Activated T-helper 17 cell treated with anti-CD3 and anti-CD28 coated beads, Interleukin-2, amount 50 U/mL, for 72 hours (primary cell): ENCODE results near the gene MADCAM1. TPM values are rescaled to one million over a fixed set of nuclear protein-coding genes. Genes with fewer than 3 reads are reported as not detected.

Experiments
- ATAC-seq: fragments of 150-1000 bp; cut with Tn5 transposase; replicated peaks from 2 replicates; pipeline ENCODE4 v1.10.0; 2021; ENCODE audit warnings: mild to moderate bottlenecking, moderate library complexity
- H3K27ac Mint-ChIP-seq: one replicate; pipeline ENCODE4 v1.8.0; 2022; ENCODE audit warnings: mixed read lengths
- H3K27me3 Mint-ChIP-seq: one replicate; pipeline ENCODE4 v1.8.0; 2022; ENCODE audit warnings: mixed read lengths
- H3K36me3 Mint-ChIP-seq: one replicate; pipeline ENCODE4 v1.8.0; 2022; ENCODE audit warnings: low read depth, mild to moderate bottlenecking, mixed read lengths
- H3K4me1 Mint-ChIP-seq: one replicate; pipeline ENCODE4 v1.8.0; 2022; ENCODE audit warnings: mixed read lengths
- H3K4me3 Mint-ChIP-seq: one replicate; pipeline ENCODE4 v1.8.0; 2022; ENCODE audit warnings: mild to moderate bottlenecking, mixed read lengths
- H3K9me3 Mint-ChIP-seq: one replicate; pipeline ENCODE4 v1.8.0; 2022; ENCODE audit warnings: mixed read lengths
- total RNA-seq, 2 donors: library from RNA; stranded (reverse); gene quantifications; one replicate each; pipeline ENCODE4 v1.2.3, GENCODE V29; 2022

The MADCAM1 gene
- total RNA-seq, 2 donors from 2014 or later, result 0.29 TPM; not detected in 1

GRCh38 chr19:460877-461720 lies 35.2 kb upstream of the MADCAM1 start, which contains the start of gene SHC2:
Gene SHC2 (minus strand): TSS chr19:461033. CDS start chr19:460996, 37 bp downstream.
- Mint-ChIP-seq H3K27ac (no peak within 1 kb of the TSS), H3K4me1 (no peaks in the 10 kb centered on the region), H3K27me3 (peaks cover 4% of the 10 kb centered on the region), H3K9me3 (no peaks in the 10 kb centered on the region), H3K36me3 (no peaks in the 10 kb centered on the region), H3K4me3 (peak within 1 kb of the TSS; percentile 41)
- ATAC-seq, result no peak

GRCh38 chr19:461721-462551 lies 34.4 kb upstream of the MADCAM1 start:
- Mint-ChIP-seq H3K36me3 (no peaks in the 10 kb centered on the region), H3K27me3 (peaks cover 4% of the 10 kb centered on the region), H3K27ac (no peak overlapping the region), H3K4me3 (peak overlapping the region; percentile 20), H3K9me3 (no peaks in the 10 kb centered on the region), H3K4me1 (no peaks in the 10 kb centered on the region)
- no peak for ATAC-seq

- H3K27me3 Mint-ChIP-seq, result no peaks in the 10 kb centered on the region
- no peak for ATAC-seq
- no peaks in the 10 kb centered on the region for H3K36me3 Mint-ChIP-seq
- H3K4me1 Mint-ChIP-seq, result no peaks in the 10 kb centered on the region
- H3K9me3 Mint-ChIP-seq, result no peaks in the 10 kb centered on the region
- H3K27ac Mint-ChIP-seq, result no peak overlapping the region
- H3K4me3 Mint-ChIP-seq, result no peak overlapping the region
These were observed 32.6 kb upstream of the MADCAM1 start for GRCh38 chr19:463483-464207.

GRCh38 chr19:464208-464545 lies 32.1 kb upstream of the MADCAM1 start:
- no peaks in the 10 kb centered on the region for H3K27me3 Mint-ChIP-seq
- H3K36me3 Mint-ChIP-seq, result no peaks in the 10 kb centered on the region
- ATAC-seq, result no peak
- H3K9me3 Mint-ChIP-seq, result no peaks in the 10 kb centered on the region
- H3K4me1 Mint-ChIP-seq, result no peaks in the 10 kb centered on the region
- H3K27ac Mint-ChIP-seq, result no peak overlapping the region
- H3K4me3 Mint-ChIP-seq, result no peak overlapping the region

GRCh38 chr19:465056-465816 lies 31.1 kb upstream of the MADCAM1 start:
- Mint-ChIP-seq H3K4me3 (no peak overlapping the region), H3K36me3 (no peaks in the 10 kb centered on the region)

GRCh38 chr19:467554-467953 lies 28.7 kb upstream of the MADCAM1 start:
- H3K4me1 Mint-ChIP-seq, result no peaks in the 10 kb centered on the region
- no peak overlapping the region for H3K4me3 Mint-ChIP-seq
- no peaks in the 10 kb centered on the region for H3K9me3 Mint-ChIP-seq
- no peaks in the 10 kb centered on the region for H3K36me3 Mint-ChIP-seq
- H3K27ac Mint-ChIP-seq, result no peak overlapping the region
- ATAC-seq, result no peak
- no peaks in the 10 kb centered on the region for H3K27me3 Mint-ChIP-seq

More at GRCh38 chr19:465056-465816, 31.1 kb upstream of the MADCAM1 start:
- Mint-ChIP-seq H3K4me1 (no peaks in the 10 kb centered on the region), H3K27me3 (no peaks in the 10 kb centered on the region), H3K9me3 (no peaks in the 10 kb centered on the region), H3K27ac (no peak overlapping the region)
- no peak for ATAC-seq

- H3K9me3 Mint-ChIP-seq, result no peaks in the 10 kb centered on the region
- no peaks in the 10 kb centered on the region for H3K27me3 Mint-ChIP-seq
- no peaks in the 10 kb centered on the region for H3K4me1 Mint-ChIP-seq
- no peaks in the 10 kb centered on the region for H3K36me3 Mint-ChIP-seq
- no peak overlapping the region for H3K4me3 Mint-ChIP-seq
- no peak for ATAC-seq
- H3K27ac Mint-ChIP-seq, result no peak overlapping the region
These were observed 27.6 kb upstream of the MADCAM1 start for GRCh38 chr19:468587-469256.

GRCh38 chr19:469833-470232 lies 26.5 kb upstream of the MADCAM1 start:
- ATAC-seq, result no peak
- no peaks in the 10 kb centered on the region for H3K9me3 Mint-ChIP-seq
- no peaks in the 10 kb centered on the region for H3K27me3 Mint-ChIP-seq
- no peaks in the 10 kb centered on the region for H3K36me3 Mint-ChIP-seq
- no peak overlapping the region for H3K4me3 Mint-ChIP-seq
- no peaks in the 10 kb centered on the region for H3K4me1 Mint-ChIP-seq
- no peak overlapping the region for H3K27ac Mint-ChIP-seq

GRCh38 chr19:470701-471100 lies 25.6 kb upstream of the MADCAM1 start:
- Mint-ChIP-seq H3K9me3 (no peaks in the 10 kb centered on the region), H3K4me3 (no peak overlapping the region), H3K27ac (no peak overlapping the region), H3K4me1 (no peaks in the 10 kb centered on the region), H3K36me3 (no peaks in the 10 kb centered on the region), H3K27me3 (peaks cover 5% of the 10 kb centered on the region)
- no peak for ATAC-seq

- peaks cover 5% of the 10 kb centered on the region for H3K27me3 Mint-ChIP-seq
- H3K27ac Mint-ChIP-seq, result no peak overlapping the region
- H3K9me3 Mint-ChIP-seq, result no peaks in the 10 kb centered on the region
- no peaks in the 10 kb centered on the region for H3K4me1 Mint-ChIP-seq
- ATAC-seq, result no peak
- no peaks in the 10 kb centered on the region for H3K36me3 Mint-ChIP-seq
- H3K4me3 Mint-ChIP-seq, result no peak overlapping the region
These were observed 24.1 kb upstream of the MADCAM1 start for GRCh38 chr19:472005-472858.

- H3K27me3 Mint-ChIP-seq, result peaks cover 5% of the 10 kb centered on the region
- no peaks in the 10 kb centered on the region for H3K4me1 Mint-ChIP-seq
- H3K36me3 Mint-ChIP-seq, result no peaks in the 10 kb centered on the region
- H3K9me3 Mint-ChIP-seq, result no peaks in the 10 kb centered on the region
- no peak for ATAC-seq
- no peak overlapping the region for H3K4me3 Mint-ChIP-seq
- no peak overlapping the region for H3K27ac Mint-ChIP-seq
These were observed 21.9 kb upstream of the MADCAM1 start for GRCh38 chr19:474126-475078.

GRCh38 chr19:475360-475759 lies 20.9 kb upstream of the MADCAM1 start:
- peaks cover 5% of the 10 kb centered on the region for H3K27me3 Mint-ChIP-seq
- no peak for ATAC-seq

More at GRCh38 chr19:475360-475759, 20.9 kb upstream of the MADCAM1 start:
- Mint-ChIP-seq H3K4me3 (no peak overlapping the region), H3K36me3 (peaks cover 5% of the 10 kb centered on the region), H3K4me1 (peaks cover 7% of the 10 kb centered on the region), H3K9me3 (peaks cover 6% of the 10 kb centered on the region), H3K27ac (no peak overlapping the region)
